HAP-1 (cell line): ENCODE data around the gene AASDHPPT.
"Not testable (repeated sequence)": the region's sequence is repeated elsewhere in the genome, so short reads cannot be mapped to it uniquely, and the experiment has no call there.

Source experiments
- DNase-seq, 2 experiments: peaks; one replicate each; pipeline ENCODE4 v3.0.0-alpha.2; 2016 to 2020; ENCODE audit warnings: low spot score in 2 of 2
- H3K27me3 ChIP-seq: fragments of 250-450 bp; sonication (Bioruptor Pico); 2 replicates; pipeline ENCODE4 v1.5.1; 2020; ENCODE audit warnings: low read depth, mild to moderate bottlenecking, moderate library complexity
- H3K36me3 ChIP-seq: fragments of 250-450 bp; sonication (Bioruptor Pico); replicated peaks from 2 replicates; pipeline ENCODE4 v1.5.1; 2020; ENCODE audit warnings: mild to moderate bottlenecking
- H3K4me1 ChIP-seq: fragments of 250-450 bp; sonication (Bioruptor Pico); 2 replicates; pipeline ENCODE4 v1.5.1; 2020; ENCODE audit warnings: mild to moderate bottlenecking
- H3K4me3 ChIP-seq: fragments of 250-450 bp; sonication (Bioruptor Pico); 2 replicates; pipeline ENCODE4 v1.5.1; 2020; ENCODE audit warnings: mild to moderate bottlenecking, moderate library complexity
- H3K9me3 ChIP-seq: fragments of 250-450 bp; sonication (Bioruptor Pico); 2 replicates; pipeline ENCODE4 v1.5.1; 2020; ENCODE audit warnings: mild to moderate bottlenecking, moderate library complexity
- in situ Hi-C: fragments of 300-500 bp; cut with MboI; formaldehyde crosslinking; loops from 3 replicates; pipeline ENCODE4 v1.14.3; 2020; ENCODE audit warnings: low sequenced_read_pairs, inconsistent platforms, mixed read lengths

Gene AASDHPPT, protein sequence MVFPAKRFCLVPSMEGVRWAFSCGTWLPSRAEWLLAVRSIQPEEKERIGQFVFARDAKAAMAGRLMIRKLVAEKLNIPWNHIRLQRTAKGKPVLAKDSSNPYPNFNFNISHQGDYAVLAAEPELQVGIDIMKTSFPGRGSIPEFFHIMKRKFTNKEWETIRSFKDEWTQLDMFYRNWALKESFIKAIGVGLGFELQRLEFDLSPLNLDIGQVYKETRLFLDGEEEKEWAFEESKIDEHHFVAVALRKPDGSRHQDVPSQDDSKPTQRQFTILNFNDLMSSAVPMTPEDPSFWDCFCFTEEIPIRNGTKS

DNA sequence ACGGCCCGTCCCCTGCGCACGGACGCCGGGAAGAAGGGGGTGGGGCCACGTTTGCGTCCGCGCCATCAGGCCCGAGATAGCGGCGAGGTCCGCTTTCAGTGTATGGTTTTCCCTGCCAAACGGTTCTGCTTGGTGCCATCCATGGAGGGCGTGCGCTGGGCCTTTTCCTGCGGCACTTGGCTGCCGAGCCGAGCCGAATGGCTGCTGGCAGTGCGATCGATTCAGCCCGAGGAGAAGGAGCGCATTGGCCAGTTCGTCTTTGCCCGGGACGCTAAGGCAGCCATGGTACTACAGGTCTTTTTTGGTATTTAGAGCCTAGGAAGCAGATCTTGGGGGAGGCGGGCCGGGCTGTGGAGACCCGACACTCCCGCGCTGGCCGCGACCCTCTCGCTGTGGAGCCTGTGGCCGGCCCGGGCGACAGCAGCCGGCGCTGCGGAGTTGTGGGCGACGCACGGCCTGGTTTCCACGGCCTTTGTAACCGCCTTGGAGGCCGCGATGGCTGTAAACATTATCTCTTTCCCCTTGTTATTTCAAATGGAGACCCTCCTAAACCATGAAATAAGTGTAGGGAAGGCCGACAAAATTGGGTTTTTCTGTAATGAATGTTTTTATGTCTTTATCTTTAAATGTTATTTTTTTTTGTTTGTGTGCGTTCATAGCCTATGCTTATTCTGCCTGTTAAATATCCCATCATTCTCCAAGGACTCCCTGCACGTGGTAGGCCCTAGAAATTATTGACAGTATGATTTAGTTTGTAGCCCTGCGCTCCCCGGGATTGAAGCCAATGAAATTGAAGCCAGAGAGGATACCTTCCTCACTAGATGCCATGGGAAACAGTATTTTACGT lies at the start of gene AASDHPPT:
Gene AASDHPPT, plus strand, starts transcription at position 54 of the 847 bp plus-strand sequence. Its CDS starts 49 bp downstream, at position 103.
- DNase-seq, result peak; percentile 39 to 55
- H3K4me1 ChIP-seq, result peaks cover 19% of the 10 kb centered on the region
- H3K36me3 ChIP-seq, result peaks cover 33% of the 10 kb centered on the region
- H3K9me3 ChIP-seq, result no peaks in the 10 kb centered on the region
- H3K4me3 ChIP-seq, result peak within 1 kb of the TSS; percentile 89
- no peaks in the 10 kb centered on the region for H3K27me3 ChIP-seq
- in situ Hi-C loops, result no loop called here

DNA sequence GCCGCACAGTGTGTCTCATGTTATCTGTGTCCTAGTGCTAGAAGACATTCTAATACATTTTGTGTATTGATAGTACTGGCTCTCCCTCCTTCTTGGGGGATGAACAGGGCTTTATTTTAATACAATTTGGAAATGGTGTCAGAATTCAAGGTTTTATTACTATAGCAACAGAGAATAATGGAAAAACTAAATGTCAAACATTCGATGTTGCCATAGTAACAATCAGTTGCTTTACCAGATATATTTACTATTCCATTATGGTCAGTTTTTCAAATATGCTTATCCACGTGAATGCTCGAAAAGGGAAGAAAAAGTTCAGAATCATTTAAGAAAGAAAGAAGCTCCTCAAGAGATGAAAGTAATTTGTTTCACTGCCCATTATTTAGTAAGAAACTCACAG lies 46.9 kb upstream of the AASDHPPT start:
- no peak for DNase-seq
- H3K27me3 ChIP-seq, result no peaks in the 10 kb centered on the region; the same call in 1 of the 2 replicates
- in situ Hi-C loops, result no loop called here
- no peaks in the 10 kb centered on the region for H3K9me3 ChIP-seq
- H3K4me1 ChIP-seq, result no peaks in the 10 kb centered on the region; the same call in 1 of the 2 replicates
- no peak overlapping the region for H3K4me3 ChIP-seq
- H3K36me3 ChIP-seq, result no peaks in the 10 kb centered on the region

DNA sequence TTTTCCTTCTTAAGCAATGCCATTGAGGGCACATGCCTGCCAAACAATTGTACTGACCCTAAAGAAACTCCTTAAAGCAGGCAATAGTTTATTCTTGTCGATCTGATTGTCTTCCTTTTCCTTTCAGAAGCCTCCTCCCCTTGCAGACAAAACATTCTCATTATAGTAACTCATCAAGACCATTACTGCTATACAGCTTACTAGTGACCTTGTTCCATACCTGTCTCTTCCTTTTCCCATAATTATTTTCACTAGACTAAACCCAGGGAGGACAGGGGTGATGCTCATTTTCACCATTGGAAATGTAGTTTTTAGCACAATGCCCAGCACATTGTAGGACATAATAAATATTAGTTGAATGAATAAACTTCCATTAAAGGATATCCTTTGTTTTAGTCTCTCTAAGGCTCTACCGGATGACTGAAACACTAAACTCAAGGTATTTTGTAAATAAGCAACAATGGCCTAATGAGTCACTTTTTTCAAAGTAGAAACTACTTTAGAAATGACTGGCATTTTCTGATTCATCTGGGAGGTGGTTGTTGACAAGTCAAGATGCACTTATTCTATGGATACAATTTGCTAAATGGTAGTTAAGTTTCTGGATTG lies 46.2 kb upstream of the AASDHPPT start:
- in situ Hi-C loops, result no loop called here

DNA sequence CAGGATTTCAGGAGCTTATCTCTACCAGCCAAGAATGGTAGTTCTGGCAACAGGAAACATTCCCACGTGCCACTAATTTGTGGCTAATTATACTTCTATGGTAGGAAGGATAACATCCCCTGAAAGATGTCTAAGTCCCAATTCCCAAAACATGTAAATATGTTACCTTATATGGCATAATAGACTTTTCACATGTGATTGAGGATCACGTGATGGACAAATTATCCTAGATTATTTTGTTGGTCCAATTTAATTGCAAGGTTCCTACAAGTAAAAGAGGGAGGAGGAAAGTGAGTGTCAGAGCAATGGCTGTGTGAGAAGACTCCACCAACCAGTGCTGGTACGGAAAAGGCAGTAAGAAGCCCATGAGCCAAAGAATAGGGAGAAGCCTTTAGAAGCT lies 45.5 kb upstream of the AASDHPPT start:
- H3K36me3 ChIP-seq, result no peaks in the 10 kb centered on the region
- no peak for DNase-seq
- H3K4me3 ChIP-seq, result no peak overlapping the region
- in situ Hi-C loops, result no loop called here
- no peaks in the 10 kb centered on the region for H3K27me3 ChIP-seq
- H3K4me1 ChIP-seq, result no peaks in the 10 kb centered on the region; the same call in 1 of the 2 replicates
- no peaks in the 10 kb centered on the region for H3K9me3 ChIP-seq

More for the DNA sequence above, 46.2 kb upstream of the AASDHPPT start:
- Histone ChIP-seq H3K27me3 (no peaks in the 10 kb centered on the region), H3K9me3 (no peaks in the 10 kb centered on the region), H3K4me3 (no peak overlapping the region), H3K36me3 (no peaks in the 10 kb centered on the region), H3K4me1 (no peaks in the 10 kb centered on the region; the same call in 1 of the 2 replicates)
- DNase-seq, result no peak

DNA sequence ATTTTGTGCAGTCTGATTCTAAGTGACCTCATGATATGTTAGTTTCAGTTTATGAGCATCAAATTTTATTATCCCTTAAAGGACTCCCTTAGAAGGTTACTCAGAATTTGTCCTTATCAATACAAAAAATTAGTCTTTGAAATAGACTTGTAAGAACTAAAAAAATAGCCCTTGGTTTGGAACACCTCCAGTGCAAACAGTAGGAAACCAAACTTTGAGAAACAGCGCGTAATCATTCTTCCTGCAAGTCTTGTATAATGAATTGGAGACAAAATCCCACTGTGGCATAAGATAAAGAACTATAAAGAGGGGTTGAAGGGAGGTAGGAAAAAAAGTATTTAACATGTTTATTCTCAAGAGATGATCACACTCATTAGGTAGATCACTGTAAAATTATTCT lies 44.6 kb upstream of the AASDHPPT start:
- H3K27me3 ChIP-seq, result no peaks in the 10 kb centered on the region
- no peaks in the 10 kb centered on the region; the same call in 1 of the 2 replicates for H3K4me1 ChIP-seq
- no peaks in the 10 kb centered on the region for H3K36me3 ChIP-seq
- H3K4me3 ChIP-seq, result no peak overlapping the region
- in situ Hi-C loops, result no loop called here
- H3K9me3 ChIP-seq, result no peaks in the 10 kb centered on the region
- no peak for DNase-seq

DNA sequence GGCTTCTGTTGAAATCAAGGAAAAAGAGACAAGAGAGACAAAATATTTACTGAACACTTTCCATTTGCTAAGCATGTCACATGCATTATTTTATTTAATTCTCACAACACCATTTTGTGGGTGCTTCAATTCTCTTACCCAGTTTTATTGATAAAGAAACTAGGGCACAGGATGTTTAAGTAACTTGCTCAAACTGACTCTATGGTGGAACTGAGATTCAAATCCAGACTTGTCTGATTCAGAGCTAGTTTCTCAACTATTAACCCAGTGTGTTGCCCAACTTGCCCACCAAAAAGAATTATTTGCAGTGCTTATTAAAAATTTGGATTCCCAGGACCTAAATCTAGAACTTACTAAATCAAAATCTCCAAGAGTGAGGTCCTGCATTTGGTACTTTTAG lies 33.9 kb upstream of the AASDHPPT start:
- Histone ChIP-seq H3K4me1 (peaks cover 3% of the 10 kb centered on the region; the same call in 1 of the 2 replicates), H3K36me3 (no peaks in the 10 kb centered on the region), H3K4me3 (no peak overlapping the region), H3K9me3 (no peaks in the 10 kb centered on the region), H3K27me3 (no peaks in the 10 kb centered on the region)
- no peak for DNase-seq
- in situ Hi-C loops, result no loop called here

DNA sequence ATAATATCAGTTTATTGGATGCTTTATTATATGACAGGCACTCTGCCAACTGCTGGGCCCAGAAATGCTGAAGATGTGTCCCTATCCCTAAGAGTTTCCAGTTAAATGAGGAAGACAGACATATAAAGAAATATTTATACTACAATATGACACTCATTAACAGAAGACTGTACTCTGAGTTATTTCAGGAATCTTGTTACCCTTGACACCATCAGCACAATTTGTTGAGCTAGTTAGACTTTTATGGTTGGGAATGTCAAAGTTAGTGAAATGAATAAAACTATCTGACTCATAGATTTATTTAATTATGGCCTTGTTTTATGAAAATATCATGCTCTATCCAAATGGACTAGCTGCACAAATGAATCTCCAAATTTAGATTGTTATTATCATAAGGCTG lies 29.8 kb upstream of the AASDHPPT start:
- no peak for DNase-seq
- Histone ChIP-seq H3K27me3 (no peaks in the 10 kb centered on the region), H3K4me1 (peaks cover 18% of the 10 kb centered on the region), H3K36me3 (no peaks in the 10 kb centered on the region), H3K9me3 (no peaks in the 10 kb centered on the region), H3K4me3 (no peak overlapping the region)
- in situ Hi-C loops, result no loop called here

DNA sequence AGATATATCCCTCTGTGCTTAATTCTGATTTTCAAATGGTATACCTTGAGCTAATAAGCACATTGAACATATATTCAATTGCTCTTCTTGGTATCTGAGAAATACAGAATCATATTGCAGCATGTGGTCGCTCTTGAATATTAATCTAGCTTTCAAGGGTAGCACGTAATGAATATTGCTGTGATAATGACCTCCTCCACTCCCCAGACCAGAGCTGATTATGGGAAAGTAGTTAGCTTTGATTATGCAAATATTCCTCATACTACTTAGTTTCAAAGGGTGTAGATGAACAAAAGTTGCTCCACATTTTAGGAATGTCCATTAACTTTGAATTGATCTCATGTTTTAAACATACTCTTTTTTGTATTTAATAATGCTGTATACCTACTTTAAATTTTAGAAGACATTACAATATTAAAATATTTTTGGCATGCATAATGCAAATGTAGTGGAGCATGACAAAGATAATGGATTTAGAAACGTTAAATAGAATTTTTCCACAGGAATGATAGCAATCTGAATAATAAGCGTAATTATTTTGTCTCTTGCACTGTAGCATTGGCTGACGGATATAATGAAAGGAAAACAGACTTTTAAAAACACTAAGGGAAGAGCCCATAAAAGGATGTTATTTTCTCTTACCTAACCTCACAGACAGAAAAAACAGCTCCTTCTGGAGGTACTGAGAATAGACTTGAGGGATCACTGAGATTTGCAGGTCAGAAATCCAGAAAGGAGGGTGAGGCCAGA lies 27.6 kb upstream of the AASDHPPT start:
- in situ Hi-C loops, result no loop called here
- DNase-seq, result peak in 1 of 2 experiments; percentile 29
- Histone ChIP-seq H3K36me3 (no peaks in the 10 kb centered on the region), H3K9me3 (no peaks in the 10 kb centered on the region), H3K27me3 (no peaks in the 10 kb centered on the region), H3K4me3 (no peak overlapping the region), H3K4me1 (peaks cover 18% of the 10 kb centered on the region)

DNA sequence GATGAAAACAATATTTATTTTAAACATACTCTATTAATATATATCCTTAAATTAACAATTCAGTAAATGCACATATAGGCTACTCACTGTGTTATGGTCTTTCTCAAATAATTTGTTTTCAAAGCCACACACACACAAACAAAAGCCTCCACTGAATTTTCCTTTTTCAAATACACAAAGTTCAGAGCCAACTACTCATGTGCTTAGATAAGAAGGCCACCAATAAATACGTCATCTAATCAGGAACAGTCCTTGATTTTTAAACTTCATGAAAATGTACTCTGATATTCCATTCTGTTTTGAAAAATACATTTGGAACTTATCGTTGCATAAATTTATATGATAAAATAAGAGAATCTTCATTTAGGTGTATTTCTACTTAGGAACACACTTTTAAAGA lies 26.4 kb upstream of the AASDHPPT start:
- Histone ChIP-seq H3K27me3 (no peaks in the 10 kb centered on the region), H3K9me3 (no peaks in the 10 kb centered on the region), H3K36me3 (no peaks in the 10 kb centered on the region), H3K4me3 (no peak overlapping the region), H3K4me1 (peaks cover 18% of the 10 kb centered on the region)
- DNase-seq, result no peak
- in situ Hi-C loops, result no loop called here

DNA sequence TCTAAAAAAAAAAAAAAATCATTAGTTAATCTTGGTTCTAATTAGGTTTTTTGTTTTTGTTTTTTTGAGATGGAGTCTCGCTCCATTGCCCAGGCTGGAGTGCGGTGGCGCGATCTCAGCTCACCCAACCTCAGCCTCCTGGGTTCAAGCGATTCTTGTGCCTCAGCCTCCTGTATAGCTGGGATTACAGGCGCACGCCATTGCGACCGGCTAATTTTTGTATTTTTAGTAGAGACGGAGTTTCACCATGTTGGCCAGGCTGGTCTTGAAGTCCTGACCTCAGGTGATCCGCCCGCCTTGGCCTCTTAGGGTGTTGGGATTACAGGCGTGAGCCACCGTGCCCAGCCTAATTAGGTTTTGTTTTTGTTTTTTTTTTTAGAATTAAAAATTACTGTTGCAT lies 19.1 kb upstream of the AASDHPPT start:
- H3K4me1 ChIP-seq, in situ Hi-C loops, H3K9me3 ChIP-seq, H3K4me3 ChIP-seq, H3K36me3 ChIP-seq, H3K27me3 ChIP-seq, DNase-seq: not testable (repeated sequence)

DNA sequence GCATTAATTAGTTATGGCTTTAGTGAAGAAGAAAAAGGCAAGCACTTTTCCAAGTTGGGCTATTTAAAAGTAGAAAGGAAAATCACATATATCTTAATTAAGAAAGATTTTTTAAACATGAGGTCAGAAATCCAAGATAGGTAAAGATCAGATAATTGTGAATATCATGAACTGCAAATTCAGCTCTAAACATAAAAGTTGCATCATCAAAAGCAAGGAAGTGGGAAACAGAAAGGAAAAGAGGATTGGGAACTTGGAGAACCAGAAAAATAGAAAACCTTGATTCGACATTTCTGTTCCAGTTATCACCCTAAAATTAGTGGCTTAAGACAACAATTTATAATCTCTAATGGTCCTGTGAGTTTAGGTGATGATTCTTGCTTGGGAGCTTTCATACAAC lies 17.8 kb upstream of the AASDHPPT start:
- Histone ChIP-seq H3K4me3 (no peak overlapping the region), H3K27me3 (no peaks in the 10 kb centered on the region), H3K36me3 (no peaks in the 10 kb centered on the region), H3K4me1 (peaks cover 8% of the 10 kb centered on the region), H3K9me3 (no peaks in the 10 kb centered on the region)
- in situ Hi-C loops, result no loop called here
- no peak for DNase-seq

DNA sequence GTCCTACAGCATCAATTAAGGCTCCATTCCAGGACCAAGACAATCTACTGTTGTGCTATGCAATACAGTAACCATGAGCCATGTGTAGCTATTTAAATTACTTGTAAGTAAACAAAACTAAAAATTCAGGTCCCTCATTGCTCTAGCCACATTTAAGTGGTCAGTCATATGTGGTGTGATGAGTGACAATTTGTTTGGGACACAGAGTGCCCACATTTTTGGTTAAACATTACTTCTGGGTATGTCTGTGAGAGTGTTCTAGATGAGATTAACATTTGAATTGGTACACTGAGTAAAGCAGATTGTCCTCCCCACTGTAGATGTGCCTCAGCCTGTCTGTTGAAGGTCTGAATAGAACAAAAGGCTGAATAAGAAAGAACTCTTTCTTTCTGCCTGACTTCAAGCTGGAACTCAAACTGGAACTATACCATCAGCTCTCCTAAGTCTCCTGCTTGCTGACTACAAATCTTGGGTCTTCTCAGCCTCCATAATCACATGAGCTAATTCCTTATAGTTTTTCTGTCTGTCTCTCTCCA lies 16.1 kb upstream of the AASDHPPT start:
- DNase-seq, result peak; percentile 23 to 79
- in situ Hi-C loops, result no loop called here

More for the DNA sequence above, 16.1 kb upstream of the AASDHPPT start:
- Histone ChIP-seq H3K36me3 (no peaks in the 10 kb centered on the region), H3K9me3 (no peaks in the 10 kb centered on the region), H3K4me1 (peaks cover 8% of the 10 kb centered on the region), H3K4me3 (no peak overlapping the region), H3K27me3 (no peaks in the 10 kb centered on the region)
